Forelimb muscle (tissue), 1 donor: ENCODE results near the gene RPUSD2. TPM values are rescaled to one million over a fixed set of nuclear protein-coding genes. Genes with fewer than 3 reads are reported as not detected.
"Not testable (repeated sequence)": the region's sequence is repeated elsewhere in the genome, so short reads cannot be mapped to it uniquely, and the experiment has no call there.

ENCODE experiments used
- DNase-seq: peaks from one replicate; pipeline ENCODE4 v3.0.0-alpha.2; 2013; ENCODE audit warnings: low read depth
- polyA plus RNA-seq: library from polyadenylated mRNA; unstranded; fragments of 120-200 nt; gene quantifications from one replicate; pipeline ENCODE4 v1.2.1, GENCODE V29; 2013; ENCODE audit not compliant: insufficient read length

RPUSD2 gene
- polyA plus RNA-seq, 1 donor: 8.7 TPM

GRCh38 chr15:40565333-40566238 is 3.5 kb upstream of the RPUSD2 start:
- DNase-seq: no peak

- no peak for DNase-seq
Measured at GRCh38 chr15:40567111-40567510, 2.0 kb upstream of the RPUSD2 start.

GRCh38 chr15:40575113-40575512 is 6.0 kb downstream of the RPUSD2 start:
- DNase-seq: no peak

- not testable (repeated sequence) for DNase-seq
Measured at GRCh38 chr15:40576914-40577313, 7.8 kb downstream of the RPUSD2 start.

GRCh38 chr15:40578892-40579291 is 9.8 kb downstream of the RPUSD2 start:
- no peak for DNase-seq

GRCh38 chr15:40581796-40582195 is 12.7 kb downstream of the RPUSD2 start:
- DNase-seq: not testable (repeated sequence)

GRCh38 chr15:40582726-40583246 is 13.7 kb downstream of the RPUSD2 start:
- peak; percentile 80 for DNase-seq

- no peak for DNase-seq
Measured at GRCh38 chr15:40584191-40584590, 15.1 kb downstream of the RPUSD2 start.

GRCh38 chr15:40590667-40591050 is 21.6 kb downstream of the RPUSD2 start:
- DNase-seq: no peak

GRCh38 chr15:40591389-40591788 is 22.3 kb downstream of the RPUSD2 start:
- DNase-seq: no peak

- no peak for DNase-seq
Measured at GRCh38 chr15:40593165-40593564, 24.1 kb downstream of the RPUSD2 start.

GRCh38 chr15:40593588-40594428 is 24.7 kb downstream of the RPUSD2 start, which contains the start of gene KNL1:
Gene KNL1, plus strand, starts transcription at chr15:40594249. Its CDS starts 8,683 bp downstream, at chr15:40602932.
- peak; percentile 97 for DNase-seq

- DNase-seq: no peak
Measured at GRCh38 chr15:40594429-40594836, 25.3 kb downstream of the RPUSD2 start.

- DNase-seq: no peak
Measured at GRCh38 chr15:40595219-40595618, 26.1 kb downstream of the RPUSD2 start.

- DNase-seq: no peak
Measured at GRCh38 chr15:40595773-40596172, 26.7 kb downstream of the RPUSD2 start.

GRCh38 chr15:40597024-40597423 is 27.9 kb downstream of the RPUSD2 start:
- DNase-seq: no peak

- no peak for DNase-seq
Measured at GRCh38 chr15:40598126-40598525, 29.0 kb downstream of the RPUSD2 start.

- no peak for DNase-seq
Measured at GRCh38 chr15:40598672-40599071, 29.6 kb downstream of the RPUSD2 start.

GRCh38 chr15:40600956-40601355 is 31.9 kb downstream of the RPUSD2 start:
- DNase-seq: no peak

- no peak for DNase-seq
Measured at GRCh38 chr15:40603935-40604334, 34.8 kb downstream of the RPUSD2 start.

GRCh38 chr15:40613080-40613479 is 44.0 kb downstream of the RPUSD2 start:
- no peak for DNase-seq

GRCh38 chr15:40618023-40618422 is 48.9 kb downstream of the RPUSD2 start:
- no peak for DNase-seq
